Measurements from ENCODE around the gene GNG8. TPM values are rescaled to one million over a fixed set of nuclear protein-coding genes. Genes with fewer than 3 reads are reported as not detected.

GNG8 gene
- total RNA-seq, result not detected

DNA sequence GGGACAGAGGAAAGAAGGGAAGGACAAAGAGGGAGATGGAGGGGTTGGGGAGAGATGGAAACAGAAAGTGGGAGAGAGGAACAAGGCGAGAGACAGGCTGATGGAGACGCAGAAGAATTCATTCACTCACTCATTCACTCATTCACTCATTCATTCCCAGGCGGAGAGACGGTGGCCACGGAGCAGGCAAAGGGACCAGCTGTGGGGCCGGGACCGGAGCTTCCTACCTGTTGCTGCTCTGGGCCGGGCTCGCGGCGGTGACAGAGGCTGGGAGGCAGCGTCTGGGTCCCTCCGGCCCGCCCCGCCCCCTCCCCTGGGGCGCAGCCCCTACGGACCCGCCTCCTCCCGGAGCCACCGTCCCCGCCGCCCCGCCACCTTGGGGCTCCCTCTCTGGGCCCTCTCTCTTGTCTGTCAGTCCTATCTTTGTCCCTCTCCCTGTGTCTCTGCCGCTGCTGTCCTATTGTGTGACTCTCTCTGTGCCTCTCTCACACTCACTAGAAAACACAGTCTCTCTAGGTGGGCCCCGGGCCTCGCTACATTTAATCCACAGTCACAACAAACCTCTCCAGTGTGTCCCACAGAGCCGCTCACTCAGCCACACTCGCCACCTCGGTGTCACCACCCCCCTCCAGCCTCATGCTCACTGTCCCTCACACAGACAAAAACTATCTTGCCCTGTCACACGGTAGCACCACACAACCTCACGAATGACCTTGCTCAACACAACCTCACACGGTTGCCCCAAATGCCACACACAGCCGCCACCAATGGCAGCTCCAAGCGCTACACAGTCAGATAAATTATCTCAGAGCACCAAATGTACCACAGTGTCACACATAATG lies at the start of gene GNG8:
TSS of gene GNG8 (minus strand) at position 283 of the 842 bp plus-strand sequence. CDS start 1,520 bp downstream, outside the sequence.
- DNase-seq (ENCODE audit: low spot score), result no peak

DNA sequence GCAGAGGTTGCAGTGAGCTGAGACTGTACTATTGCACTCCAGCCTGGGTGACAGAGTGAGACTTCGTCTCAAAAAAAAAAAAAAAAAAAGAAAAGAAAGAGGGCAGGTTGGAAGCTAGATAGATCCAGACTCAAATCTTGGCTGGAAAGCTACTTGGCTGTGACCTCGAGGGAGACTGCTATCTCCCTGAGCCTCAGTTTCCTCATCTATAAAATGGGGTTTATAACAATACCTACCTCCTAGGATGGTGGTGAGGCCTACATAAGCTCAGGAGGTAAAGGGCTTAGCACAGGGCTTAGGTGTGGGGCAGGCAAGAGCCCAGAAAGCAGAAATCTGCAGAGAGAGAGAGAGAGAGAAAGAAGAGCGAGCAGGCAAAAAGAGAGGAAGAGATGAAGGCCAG lies 49.2 kb upstream of the GNG8 start:
- no peak for DNase-seq (ENCODE audit: low spot score)

- no peak for DNase-seq (ENCODE audit: low spot score)
Observed at GRCh38 chr19:46678110-46678732, 42.2 kb upstream of the GNG8 start.

- DNase-seq (ENCODE audit: low spot score), result no peak
Observed at GRCh38 chr19:46674416-46675178, 38.6 kb upstream of the GNG8 start.

GRCh38 chr19:46670813-46671212 lies 34.8 kb upstream of the GNG8 start:
- no peak for DNase-seq (ENCODE audit: low spot score)

DNA sequence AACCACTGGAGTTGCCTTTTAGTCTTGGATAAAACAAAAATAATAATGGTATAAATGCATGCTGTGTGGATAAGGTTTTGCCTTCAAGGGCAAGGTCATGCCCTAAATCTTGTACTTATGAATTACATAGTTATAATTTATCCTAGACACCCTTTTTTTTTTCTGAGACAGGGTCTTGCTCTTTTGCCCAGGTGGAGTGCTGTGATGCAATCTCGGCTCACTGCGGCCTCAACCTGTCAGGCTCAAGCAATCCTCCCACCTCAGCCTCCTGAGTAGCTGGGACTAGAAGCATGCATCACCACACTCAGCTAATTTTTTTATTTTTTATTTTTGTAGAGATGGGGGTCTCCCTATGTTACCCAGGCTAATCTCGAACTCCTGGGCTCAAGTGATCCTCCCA lies 32.7 kb upstream of the GNG8 start:
- no peak for DNase-seq (ENCODE audit: low spot score)

GRCh38 chr19:46665072-46665471 lies 29.1 kb upstream of the GNG8 start:
- no peak for DNase-seq (ENCODE audit: low spot score)

DNA sequence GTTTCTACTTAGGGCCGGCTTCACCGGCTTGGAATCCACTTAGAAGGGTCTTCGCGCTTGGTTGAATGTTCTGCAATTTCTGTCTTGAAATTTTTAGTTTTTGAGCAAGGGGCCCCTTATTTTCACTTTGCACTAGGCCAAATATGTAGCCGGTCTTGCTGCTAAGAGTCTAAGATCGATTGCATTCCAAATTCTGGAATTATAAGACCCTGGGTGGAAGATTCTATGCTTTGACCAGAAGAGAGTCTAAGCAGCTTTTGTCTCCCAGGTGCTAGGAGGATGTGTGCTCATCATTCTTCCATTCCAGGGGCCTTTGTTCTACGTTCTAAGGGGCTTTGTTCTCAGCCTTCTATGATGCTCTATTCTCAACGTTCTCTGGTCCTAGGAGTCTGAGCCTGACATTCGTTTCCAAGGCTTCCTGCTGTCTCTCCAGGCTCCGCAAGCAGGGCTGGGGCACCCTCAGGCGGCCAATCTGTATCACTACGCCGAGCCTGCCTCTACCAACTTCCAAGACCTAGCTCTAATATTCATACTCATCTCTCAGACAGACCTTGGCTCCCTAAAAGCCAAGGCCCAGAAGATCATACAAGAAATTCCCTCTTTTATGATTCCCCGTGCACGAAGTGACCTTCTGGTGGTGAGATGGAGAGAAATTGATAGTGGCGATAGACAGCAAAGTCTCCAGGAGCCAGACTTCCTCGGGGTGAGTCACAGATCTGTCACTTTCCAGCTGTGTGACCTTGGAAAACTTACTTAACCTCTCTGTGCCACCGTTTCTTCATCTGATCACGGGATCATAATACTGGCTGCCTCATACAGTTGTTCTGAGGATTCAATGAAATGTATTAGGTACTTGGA lies 26.0 kb upstream of the GNG8 start:
- peak; percentile 88 for DNase-seq (ENCODE audit: low spot score)

DNA sequence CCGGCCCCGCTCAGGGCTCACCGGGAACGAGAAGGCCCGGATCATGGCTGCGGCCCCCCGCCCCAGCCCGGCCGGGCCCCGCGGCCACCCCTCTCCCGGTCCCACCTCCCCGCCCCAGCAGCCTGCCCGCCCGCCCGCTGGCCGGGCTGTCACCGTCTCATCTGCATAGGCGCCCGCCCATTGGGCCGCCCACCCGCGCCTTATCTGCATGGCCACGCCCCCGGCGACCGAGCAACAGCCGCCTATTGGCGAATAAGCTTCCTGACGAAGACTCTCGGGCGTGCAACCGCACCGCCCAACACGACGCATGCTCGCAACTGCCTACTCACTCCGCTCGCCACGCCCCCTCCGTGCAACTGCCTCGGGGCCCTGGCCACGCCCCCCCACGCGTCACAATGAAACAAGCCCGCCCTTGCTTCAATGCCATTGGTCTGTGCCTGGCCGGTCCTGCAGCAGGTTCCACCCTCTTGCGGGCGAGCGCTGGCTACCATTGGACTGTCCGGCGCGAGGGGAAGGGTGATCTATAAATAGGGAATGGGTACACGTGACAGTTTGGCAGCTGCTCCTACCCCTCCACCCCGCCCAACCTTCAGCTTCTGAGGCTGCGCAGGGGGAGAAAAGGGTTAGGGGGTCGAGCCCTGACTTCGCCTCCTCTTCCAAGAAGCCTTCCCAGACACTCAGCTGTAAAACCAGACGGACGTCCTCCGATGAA lies 25.2 kb upstream of the GNG8 start, which contains the start of gene DACT3:
TSS of gene DACT3 (minus strand) at position 163 of the 712 bp plus-strand sequence. CDS start at position 45, 118 bp downstream.
- DNase-seq (ENCODE audit: low spot score), result peak; percentile 100

DNA sequence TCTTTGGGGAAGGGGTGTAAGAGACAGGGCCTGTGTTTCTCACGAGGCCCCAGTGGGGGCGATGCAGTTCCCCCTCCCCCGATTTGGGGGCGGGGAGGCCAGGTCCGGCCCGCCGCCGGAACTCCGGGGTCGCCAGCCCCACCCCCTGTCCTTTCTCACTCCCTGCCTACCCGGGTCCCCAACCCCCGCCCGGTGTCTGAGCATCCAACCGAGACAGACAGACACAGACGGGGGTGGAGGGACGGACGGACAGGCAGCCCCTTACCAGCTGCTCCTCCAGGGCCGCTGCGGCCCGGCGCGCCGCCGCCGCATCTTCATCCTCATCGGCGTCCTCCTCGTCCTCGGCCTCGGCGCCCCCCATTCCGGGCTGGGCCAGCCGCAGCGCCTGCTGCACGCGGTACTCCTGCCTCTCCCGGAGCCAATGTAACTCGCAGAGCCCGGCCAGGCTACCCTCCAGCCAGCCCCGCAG lies 24.6 kb upstream of the GNG8 start:
- peak; percentile 62 for DNase-seq (ENCODE audit: low spot score)

DNA sequence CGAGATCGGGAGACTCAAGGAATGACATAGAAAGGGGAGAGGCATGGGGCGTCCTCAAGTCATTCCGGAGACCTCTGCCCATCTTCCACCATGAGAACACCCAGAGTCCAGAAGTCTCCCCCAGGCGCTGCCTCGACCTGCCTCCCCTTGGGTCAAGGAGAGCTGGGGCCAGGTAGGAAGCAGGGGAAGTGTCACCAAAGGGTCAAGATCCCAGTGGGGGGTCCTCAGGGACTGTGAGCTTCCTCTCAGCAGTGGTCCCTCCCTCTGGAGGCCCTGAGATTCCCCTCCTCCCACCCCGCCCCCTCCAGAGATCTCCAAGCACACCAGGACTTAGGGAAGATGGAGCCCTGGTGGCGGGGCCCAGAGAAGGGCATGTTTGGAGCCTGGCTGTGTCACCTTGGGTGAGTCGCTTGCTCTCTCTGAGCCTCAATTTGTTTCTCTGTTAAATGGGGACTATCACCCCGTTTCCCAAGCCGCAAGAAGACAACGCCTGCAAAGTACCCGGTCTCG lies 24.1 kb upstream of the GNG8 start:
- peak; percentile 57 for DNase-seq (ENCODE audit: low spot score)

- peak; percentile 62 for DNase-seq (ENCODE audit: low spot score)
Observed at GRCh38 chr19:46659151-46660007, 23.4 kb upstream of the GNG8 start.

- DNase-seq (ENCODE audit: low spot score), result no peak
Observed at GRCh38 chr19:46656541-46656940, 20.5 kb upstream of the GNG8 start.

DNA sequence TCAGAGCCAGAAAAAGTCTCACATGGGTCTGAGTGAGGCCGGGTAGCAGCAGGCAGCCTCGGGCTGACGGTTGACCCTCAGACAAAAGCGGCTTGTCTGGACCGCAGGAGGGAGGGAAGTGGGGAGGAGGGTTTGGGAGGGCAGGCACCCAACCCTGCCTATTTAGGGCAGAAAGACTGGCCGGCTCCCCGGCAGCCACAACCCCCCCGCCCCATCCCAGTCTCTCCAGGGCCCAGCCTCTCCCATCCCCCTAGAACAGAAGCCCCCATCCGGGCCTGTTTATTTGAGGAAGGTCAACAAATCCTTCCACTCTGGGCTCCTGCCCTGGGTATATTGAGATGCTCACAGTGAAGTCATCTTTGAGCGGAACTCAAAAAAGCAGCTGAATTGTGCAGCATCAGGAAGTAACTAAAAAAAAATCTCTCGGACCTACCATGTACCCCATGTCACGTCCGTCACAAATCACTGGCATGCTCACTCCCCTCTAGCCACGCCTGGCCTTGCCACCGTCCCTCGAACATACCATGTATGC lies 18.7 kb upstream of the GNG8 start:
- no peak for DNase-seq (ENCODE audit: low spot score)

- DNase-seq (ENCODE audit: low spot score), result no peak
Observed at GRCh38 chr19:46650445-46650844, 14.4 kb upstream of the GNG8 start.

GRCh38 chr19:46648961-46649960 lies 13.3 kb upstream of the GNG8 start:
- DNase-seq (ENCODE audit: low spot score), result no peak

- no peak for DNase-seq (ENCODE audit: low spot score)
Observed at GRCh38 chr19:46648060-46648960, 12.3 kb upstream of the GNG8 start.

All from ureter (tissue), 1 donor.